Measurements from ENCODE around the gene ANGPTL2.
"Not testable (repeated sequence)": the region's sequence is repeated elsewhere in the genome, so short reads cannot be mapped to it uniquely, and the experiment has no call there.

ANGPTL2 gene

DNA sequence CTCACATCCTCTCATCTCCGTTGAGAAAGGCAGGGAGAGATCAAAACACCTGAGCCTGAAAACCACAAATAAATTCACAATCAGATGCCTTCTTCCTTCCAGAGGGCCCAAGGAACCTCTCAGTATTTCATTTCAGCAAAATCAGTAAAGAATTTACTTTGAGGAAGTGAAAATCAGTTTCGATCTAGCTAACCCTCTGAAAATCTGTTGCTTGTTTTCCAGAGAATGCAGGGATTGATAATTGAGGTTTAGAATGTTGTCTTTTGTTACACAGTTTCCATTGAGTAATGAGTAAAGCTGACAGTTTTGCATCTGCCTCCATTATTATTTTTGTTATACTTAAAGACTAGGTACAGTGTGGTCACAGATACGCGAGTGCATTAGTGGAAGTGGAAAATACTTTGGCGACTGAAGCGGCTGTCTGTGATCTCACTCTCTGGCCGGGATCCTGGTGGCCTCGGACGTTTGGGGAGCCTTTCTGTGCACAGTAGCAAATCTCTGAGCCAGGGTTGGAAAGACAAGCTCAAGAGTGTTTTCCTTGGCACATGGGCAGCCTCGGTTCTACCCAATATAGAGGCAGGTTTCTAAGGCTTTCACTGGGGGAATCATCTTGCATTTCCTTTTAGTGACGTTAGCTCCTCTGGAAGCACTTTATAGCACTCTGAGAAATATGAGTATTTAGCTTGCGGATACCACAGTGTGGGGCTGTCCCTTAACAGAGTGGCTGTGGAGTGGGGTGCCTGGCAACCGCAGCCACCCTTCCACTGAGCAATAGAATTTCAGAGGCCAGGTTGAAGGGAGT lies 32.2 kb upstream of the ANGPTL2 start:
- DNase-seq, result peak; percentile 38

- DNase-seq, result no peak
Observed at GRCh38 chr9:127154003-127154389, 31.6 kb upstream of the ANGPTL2 start.

GRCh38 chr9:127153501-127153900 lies 31.1 kb upstream of the ANGPTL2 start:
- DNase-seq, result no peak

DNA sequence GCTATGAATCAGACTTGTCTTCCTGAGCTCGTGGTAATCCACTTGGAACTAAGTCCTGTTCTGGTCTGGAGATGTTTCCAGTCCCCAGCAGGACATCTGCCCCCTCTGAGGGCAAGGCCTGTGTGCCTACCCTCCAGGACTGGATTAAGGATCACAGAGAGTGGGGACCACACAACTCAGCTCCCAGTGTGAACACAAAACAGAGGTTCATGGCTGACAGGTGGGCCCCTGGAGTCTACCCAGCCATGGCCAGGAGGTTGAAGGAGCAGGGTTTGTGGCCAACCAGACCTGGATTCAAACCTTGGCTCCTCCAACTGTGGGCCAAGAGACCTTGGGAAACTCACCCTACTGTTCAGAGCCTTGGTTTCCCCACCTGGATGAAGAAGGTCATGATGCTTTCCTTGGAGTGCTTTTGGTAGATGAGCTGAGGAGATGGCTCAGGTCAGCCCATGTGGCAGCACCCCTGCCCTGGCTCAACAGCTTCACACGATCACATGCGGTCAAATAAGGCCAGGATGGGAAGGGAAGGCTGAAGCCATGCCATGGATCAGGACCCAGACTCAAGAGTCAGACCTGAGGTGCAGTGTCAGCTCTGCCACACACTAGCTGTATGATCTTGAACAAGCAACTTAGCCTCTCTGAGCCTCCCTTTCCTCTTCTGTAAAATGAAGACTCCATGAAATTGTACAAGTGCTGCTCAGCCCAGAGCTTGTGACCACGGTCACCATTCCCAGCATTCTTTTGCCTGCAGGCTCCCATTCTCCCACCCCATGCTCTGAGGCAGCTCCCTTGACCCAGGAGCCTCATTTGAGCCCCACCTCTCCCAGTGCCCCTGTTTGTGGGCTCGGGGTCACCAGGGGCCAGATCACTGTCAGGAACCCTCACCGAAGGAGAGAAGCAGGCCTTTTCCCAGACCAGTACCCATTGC lies 27.3 kb upstream of the ANGPTL2 start:
- no peak for DNase-seq

- no peak for DNase-seq
Observed at GRCh38 chr9:127149010-127149409, 26.6 kb upstream of the ANGPTL2 start.

- no peak for DNase-seq
Observed at GRCh38 chr9:127148014-127148413, 25.6 kb upstream of the ANGPTL2 start.

- no peak for DNase-seq
Observed at GRCh38 chr9:127147251-127147650, 24.8 kb upstream of the ANGPTL2 start.

- DNase-seq, result not testable (repeated sequence)
Observed at GRCh38 chr9:127146841-127147240, 24.4 kb upstream of the ANGPTL2 start.

DNA sequence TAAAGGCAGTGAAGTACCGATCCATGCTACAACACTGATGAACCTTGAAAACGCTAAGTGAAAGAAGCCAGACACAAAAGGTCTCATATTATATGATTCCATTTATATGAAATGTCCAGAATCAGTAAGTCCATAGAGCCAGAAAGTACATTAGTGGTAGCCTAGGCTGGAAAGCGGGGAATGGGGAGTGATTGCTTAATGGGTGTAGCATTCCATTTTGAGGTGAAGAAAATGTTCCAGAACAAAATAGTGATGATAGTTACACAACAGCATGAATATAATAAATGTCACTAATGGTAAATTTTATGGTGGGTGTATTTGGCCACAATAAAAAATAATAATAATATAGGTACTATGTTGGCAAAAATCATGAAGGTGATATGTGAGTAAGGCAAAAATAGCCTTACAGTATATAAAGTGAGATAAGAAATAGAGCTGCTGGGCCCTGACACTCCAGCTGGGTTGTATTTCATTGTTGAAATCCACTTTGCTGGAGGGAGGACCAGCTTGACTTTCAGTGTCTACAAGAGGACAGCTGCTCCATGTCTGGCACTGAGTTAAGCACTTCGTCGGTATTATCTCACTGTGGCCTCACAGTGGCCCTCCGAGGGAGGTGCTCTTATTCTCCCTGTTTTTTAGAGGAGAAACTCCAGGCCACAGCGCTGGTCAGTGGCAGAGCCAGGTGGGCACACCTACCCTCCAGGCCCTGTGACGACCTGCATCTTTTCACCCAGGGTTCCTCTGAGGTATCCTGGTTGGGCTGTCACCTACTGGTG lies 22.4 kb upstream of the ANGPTL2 start:
- no peak for DNase-seq

- no peak for DNase-seq
Observed at GRCh38 chr9:127143920-127144465, 21.6 kb upstream of the ANGPTL2 start.

- no peak for DNase-seq
Observed at GRCh38 chr9:127142931-127143464, 20.6 kb upstream of the ANGPTL2 start.

- DNase-seq, result no peak
Observed at GRCh38 chr9:127142291-127142690, 19.9 kb upstream of the ANGPTL2 start.

GRCh38 chr9:127140842-127141675 lies 18.6 kb upstream of the ANGPTL2 start:
- no peak for DNase-seq

DNA sequence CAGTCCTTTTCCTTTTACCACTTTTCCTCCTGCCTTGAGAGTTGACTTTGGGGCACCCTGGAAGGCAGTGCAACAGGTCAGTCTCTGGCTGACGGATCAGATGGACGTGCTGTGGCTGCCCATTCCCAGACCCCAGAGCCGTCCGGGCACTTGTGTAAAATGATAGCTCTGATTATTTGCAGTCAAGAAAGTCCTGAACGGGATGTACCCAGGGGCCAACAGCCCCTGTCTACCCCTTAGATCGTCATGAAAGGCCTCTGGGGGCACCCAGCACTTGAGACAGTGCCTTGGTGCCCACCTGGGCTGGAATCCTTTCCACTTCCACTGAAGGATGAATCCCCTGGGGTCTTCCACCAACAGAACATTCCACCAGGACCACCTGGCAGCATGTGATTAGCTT lies 17.7 kb upstream of the ANGPTL2 start:
- DNase-seq, result no peak

DNA sequence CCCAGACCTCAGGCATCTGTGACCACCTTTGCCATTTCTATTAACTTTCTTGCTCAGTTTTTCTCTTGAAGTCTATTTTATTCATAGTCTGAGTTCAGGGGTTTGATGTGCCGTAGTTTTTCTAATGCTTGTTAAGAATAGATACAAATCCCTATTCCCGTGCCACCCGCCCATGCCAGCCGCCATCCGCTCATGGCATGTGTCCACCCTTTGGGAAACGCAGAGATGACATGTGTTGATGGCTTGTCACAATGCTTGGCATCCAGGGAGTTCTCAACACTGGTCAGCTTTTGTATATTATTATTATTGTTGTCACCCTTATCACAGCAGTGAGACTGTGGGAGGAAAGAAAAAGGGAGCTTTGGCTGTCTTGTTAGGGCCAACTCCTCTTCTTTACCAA lies 17.3 kb upstream of the ANGPTL2 start:
- DNase-seq, result no peak

GRCh38 chr9:127139071-127139731 lies 16.8 kb upstream of the ANGPTL2 start:
- DNase-seq, result no peak

- no peak for DNase-seq
Observed at GRCh38 chr9:127138444-127138843, 16.0 kb upstream of the ANGPTL2 start.

DNA sequence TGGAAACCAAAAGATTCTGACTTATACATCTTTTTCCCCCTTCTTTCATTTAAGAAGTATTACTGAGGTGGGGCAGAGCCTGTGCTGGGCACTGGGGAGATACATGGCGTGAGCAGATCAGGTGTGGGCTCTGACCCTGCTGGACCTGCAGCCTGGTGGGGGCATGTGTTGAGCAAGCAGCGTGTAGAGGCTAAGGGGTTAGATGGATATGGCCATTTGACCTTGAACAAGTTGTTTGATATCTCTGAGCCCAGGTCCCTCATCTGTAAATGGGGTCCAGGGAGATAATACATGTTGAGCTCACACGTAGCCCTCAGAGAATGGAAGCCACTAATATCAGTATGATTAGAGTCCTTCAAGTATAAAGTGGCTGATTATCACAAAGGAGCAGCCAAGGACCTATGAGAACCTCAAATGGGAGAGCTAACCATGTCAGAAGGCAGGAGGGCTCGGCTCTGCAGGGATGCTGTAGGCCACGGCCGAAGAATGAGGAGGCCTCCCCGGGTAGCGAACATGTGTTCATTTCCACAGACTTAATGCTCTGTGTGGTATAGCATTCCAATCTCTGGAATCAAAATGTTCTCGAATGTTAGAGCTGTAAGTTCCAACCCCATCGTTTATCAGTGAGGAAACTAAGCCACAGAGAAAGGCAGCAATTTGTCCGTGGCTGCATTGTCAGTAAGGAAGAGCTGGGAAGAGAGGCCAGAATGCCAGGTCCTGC lies 15.4 kb upstream of the ANGPTL2 start:
- no peak for DNase-seq

- DNase-seq, result no peak
Observed at GRCh38 chr9:127136880-127137639, 14.6 kb upstream of the ANGPTL2 start.

Data from stimulated activated CD4-positive, alpha-beta T cell treated with anti-CD3 and anti-CD28 coated beads, Interleukin-15, amount 100 ng/mL, for 24 hours (primary cell).